GM12864 (cell line): ENCODE data around the gene AHR.

Source experiments
- DNase-seq: peaks from one replicate; pipeline ENCODE4 v3.0.0-alpha.2; 2011; ENCODE audit warnings: low read depth
- H3K4me3 ChIP-seq: 2 replicates; pipeline ENCODE4 v1.5.1; 2011; ENCODE audit warnings: mild to moderate bottlenecking, low read depth, low read length, control low read depth
- TF ChIP-seq, protein P1 (sequence below): IDR thresholded peaks from 2 replicates; pipeline ENCODE4 v1.5.1; 2011; ENCODE audit warnings: low read depth, mild to moderate bottlenecking, moderate library complexity, low read length, control low read depth, inconsistent platforms; ENCODE audit errors: missing control alignments

Gene AHR

DNA sequence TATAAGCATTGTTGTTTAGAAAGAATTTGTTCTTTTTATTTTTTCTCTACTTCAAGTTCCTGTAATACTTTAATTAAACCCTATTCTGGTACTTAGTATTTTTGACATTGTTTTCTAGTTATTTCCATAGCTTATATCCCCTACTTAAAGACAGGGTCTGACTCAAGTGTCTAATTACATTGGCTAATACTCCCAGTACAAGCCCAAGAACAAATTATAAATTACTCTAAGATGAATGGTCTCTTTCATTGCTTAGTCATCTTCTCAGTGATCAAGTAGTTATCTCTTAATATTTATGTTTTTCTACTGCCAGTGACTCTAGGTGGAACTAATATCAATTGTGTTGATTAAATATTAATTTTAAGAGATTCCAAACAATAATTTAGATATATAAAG, 21.6 kb downstream of the AHR start:
- no peak overlapping the region for H3K4me3 ChIP-seq
- TF ChIP-seq, protein P1, sequence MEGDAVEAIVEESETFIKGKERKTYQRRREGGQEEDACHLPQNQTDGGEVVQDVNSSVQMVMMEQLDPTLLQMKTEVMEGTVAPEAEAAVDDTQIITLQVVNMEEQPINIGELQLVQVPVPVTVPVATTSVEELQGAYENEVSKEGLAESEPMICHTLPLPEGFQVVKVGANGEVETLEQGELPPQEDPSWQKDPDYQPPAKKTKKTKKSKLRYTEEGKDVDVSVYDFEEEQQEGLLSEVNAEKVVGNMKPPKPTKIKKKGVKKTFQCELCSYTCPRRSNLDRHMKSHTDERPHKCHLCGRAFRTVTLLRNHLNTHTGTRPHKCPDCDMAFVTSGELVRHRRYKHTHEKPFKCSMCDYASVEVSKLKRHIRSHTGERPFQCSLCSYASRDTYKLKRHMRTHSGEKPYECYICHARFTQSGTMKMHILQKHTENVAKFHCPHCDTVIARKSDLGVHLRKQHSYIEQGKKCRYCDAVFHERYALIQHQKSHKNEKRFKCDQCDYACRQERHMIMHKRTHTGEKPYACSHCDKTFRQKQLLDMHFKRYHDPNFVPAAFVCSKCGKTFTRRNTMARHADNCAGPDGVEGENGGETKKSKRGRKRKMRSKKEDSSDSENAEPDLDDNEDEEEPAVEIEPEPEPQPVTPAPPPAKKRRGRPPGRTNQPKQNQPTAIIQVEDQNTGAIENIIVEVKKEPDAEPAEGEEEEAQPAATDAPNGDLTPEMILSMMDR: no peak
- no peak for DNase-seq

DNA sequence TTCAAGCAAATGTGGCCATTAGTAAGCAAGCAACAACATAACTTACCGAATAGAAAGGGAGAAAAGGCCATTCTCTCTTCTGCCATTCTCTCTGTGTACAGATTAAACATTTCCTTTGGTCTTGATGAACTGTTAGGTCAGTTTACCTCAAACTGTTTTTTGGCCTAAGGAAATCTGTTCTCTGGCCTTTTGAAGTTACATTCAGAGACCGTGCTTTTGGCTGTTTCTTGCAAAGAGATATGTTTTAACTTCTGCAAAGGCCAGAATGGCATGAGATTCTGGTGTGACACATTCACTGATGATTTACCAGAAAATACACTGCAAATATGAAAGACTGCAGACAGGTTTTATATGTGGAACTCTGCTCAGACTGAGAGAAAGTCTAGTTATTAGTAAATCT, 22.2 kb downstream of the AHR start:
- no peak overlapping the region for H3K4me3 ChIP-seq
- TF ChIP-seq, protein P1: no peak
- no peak for DNase-seq

DNA sequence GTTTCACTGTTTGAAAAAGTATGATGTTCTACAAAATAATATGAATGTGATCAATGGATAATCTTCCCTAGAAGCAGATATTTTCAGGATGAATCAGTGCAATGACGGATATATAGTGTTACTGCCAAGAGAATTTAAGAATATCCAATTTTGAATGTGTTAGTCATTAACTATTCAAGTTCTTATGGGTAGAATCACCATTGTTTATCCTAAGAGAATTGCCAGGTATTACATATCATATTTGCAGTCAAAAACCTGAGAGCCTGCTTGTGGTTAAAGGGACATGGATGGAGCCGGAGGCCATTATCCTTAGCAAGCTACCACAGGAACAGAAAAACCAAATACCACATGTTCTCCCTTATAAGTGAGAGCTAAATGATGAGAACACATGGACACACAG, 26.9 kb downstream of the AHR start:
- TF ChIP-seq, protein P1: no peak
- DNase-seq: no peak
- no peak overlapping the region for H3K4me3 ChIP-seq

DNA sequence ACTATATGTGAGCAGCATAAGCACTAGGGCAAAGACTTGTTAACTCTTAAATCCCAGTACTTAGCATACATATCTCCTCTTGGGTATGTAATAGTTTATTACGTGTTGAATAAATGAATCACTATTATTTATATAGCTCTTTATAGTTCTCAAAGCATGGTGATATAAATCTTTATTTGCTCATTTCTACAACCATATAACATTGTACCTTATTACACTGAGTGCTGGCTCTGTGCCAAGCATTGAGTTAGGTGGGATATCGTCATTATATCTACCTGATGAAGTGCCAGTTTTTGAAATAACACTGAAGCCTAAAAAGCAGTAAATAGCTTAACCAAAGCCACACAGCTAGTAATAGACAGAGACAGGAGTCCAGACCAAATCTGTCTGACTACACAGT, 27.9 kb downstream of the AHR start:
- TF ChIP-seq, protein P1: no peak
- H3K4me3 ChIP-seq: no peak overlapping the region
- no peak for DNase-seq

DNA sequence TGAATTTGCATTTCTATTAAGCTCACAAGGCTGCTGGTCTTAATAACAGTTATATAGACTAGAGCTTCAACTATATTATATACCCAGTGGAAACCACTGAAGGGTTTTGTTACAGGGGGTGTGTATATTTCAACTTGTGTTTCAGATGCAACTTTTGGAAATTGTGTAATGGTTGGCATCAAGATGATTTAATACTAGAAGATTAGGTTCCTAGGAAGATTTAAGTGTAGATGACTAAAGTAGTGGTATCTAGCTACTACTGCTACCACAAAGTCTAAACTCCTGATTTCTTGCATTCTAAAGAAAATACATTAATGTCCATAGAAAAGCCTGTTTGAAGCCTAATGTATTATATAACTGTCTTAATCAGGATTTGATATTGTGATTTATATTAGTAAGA, 30.2 kb downstream of the AHR start:
- no peak overlapping the region for H3K4me3 ChIP-seq
- TF ChIP-seq, protein P1: no peak

DNA sequence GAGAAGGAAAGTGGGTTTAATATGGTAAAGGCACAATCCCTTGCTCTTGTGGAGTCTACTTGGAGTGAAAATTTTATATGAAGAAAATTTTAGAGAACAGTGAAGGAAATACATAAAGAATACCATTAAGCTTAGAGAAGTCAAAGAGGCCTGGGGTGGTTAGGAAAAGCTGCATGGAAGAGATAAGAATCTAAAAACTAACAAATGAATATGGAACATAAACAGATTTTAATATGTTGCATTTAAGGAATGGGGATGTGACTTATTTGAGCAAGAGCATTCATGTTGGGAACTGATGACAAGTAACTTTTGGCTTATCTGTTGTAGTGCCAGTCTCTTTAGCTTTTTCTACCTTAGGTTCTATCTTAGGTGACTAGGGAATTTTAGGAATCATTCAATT, 31.0 kb downstream of the AHR start:
- TF ChIP-seq, protein P1: no peak
- H3K4me3 ChIP-seq: no peak overlapping the region
- no peak for DNase-seq

More for the DNA sequence above, 30.2 kb downstream of the AHR start:
- DNase-seq: no peak

DNA sequence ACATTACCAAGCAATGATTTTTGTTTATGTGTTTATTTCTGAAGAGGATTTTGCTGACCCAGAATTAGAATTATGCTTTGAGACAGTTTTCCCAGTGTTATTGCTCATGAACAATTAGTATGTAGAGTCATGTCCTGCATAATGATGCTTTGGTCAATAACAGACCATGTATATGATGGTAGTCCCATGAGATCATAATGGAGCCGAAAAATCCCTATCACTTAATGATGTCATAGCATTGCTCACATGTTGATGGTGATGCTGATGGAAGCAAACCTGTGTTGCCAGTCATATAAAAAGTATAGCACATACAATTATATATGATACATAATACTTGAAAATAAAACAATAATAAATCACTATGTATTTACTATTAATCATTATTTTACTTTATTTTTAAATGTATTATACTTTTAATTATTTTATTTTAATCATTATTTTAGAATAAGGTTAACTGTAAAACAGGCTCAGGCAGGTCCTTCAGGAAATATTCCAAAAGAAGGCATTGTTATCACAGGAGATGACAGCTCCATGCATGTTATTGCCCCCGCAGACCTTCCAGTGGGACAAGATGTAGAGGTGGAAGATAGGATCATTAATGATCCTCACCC, 33.5 kb downstream of the AHR start:
- TF ChIP-seq, protein P1: no peak

More for the DNA sequence above, 33.5 kb downstream of the AHR start:
- H3K4me3 ChIP-seq: no peak overlapping the region
- DNase-seq: no peak
